Activated CD4-positive, alpha-beta T cell treated with anti-CD3 and anti-CD28 coated beads, Interleukin-10, Interleukin-2, amounts not matched to agents 100 ng/mL and 50 ng/mL, durations not matched to agents 16 hours and 8 hours (primary cell): Measurements from ENCODE around the gene TBC1D22B.

Experiments
- DNase-seq: peaks from one replicate; pipeline ENCODE4 v3.0.0-alpha.2; 2020

Gene TBC1D22B

GRCh38 chr6:37362101-37362828, 104.7 kb downstream of the TBC1D22B start:
- no peak for DNase-seq

- DNase-seq = no peak
These were observed 108.2 kb downstream of the TBC1D22B start for GRCh38 chr6:37365791-37366190.

DNA sequence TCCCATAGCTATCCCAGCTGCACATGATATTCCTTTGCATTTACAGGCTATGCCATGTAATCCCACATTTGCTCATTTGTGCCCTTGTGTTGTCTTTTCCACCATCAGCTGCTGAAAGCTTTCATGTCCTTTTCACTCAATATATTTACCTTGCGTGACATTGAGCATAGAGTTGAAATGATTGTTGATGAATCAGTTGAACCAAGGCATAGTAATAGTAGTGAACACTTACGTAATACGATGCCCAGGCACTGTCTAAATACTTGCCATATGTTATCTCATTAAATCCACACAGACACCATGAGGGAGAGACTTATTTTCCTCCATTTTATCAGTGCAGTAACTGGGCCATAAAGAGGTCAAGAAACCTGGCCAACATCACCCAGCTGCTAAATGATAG, 109.3 kb downstream of the TBC1D22B start:
- DNase-seq = no peak

- DNase-seq = no peak
These were observed 111.4 kb downstream of the TBC1D22B start for GRCh38 chr6:37368961-37369320.

GRCh38 chr6:37369321-37370201, 112.0 kb downstream of the TBC1D22B start:
- no peak for DNase-seq

- DNase-seq = no peak
These were observed 113.8 kb downstream of the TBC1D22B start for GRCh38 chr6:37371154-37372083.

- DNase-seq = no peak
These were observed 114.5 kb downstream of the TBC1D22B start for GRCh38 chr6:37372116-37372515.

GRCh38 chr6:37373822-37374471, 116.4 kb downstream of the TBC1D22B start:
- DNase-seq = no peak

DNA sequence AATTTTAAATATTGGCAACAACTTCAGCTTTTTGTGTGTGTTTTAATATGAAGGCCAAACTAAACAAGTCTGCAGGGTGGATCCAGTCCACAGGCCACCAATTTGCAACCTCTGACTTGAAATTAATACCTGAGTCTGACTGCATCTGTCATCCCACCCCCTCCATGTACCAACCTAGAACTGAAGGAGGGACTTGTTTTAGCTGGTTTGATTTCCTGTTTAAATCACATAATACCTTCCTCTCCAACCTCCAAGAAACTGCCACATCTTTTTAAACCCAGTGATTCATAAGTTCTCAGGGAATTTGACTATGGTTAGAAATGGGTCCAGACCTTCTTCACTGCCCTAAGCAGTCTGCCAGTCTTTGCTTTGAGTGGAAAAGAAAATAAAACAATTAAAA, 117.8 kb downstream of the TBC1D22B start:
- no peak for DNase-seq

GRCh38 chr6:37376078-37376743, 118.6 kb downstream of the TBC1D22B start:
- no peak for DNase-seq

DNA sequence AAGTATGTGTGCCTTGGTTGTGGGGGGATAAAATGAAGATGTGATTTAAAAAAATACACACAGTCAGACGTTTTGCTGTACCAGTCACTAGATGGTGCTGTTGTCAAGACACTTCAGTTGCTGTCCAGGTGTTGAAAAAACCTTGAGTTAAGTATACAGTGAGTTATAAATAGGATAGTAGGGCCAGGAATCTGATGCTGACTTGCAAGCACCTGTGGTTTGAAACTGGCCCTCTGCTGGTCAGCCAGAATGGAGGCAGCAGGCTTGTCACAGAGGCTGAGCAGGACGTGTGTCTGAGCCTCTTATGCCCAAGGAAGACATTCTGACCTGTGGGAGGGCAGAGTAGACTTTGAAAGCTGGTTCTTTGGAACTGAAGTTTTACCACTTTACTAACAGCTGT, 124.0 kb downstream of the TBC1D22B start:
- DNase-seq = peak; percentile 54
